ENCODE measurements around the gene MYO5A.

MYO5A gene

DNA sequence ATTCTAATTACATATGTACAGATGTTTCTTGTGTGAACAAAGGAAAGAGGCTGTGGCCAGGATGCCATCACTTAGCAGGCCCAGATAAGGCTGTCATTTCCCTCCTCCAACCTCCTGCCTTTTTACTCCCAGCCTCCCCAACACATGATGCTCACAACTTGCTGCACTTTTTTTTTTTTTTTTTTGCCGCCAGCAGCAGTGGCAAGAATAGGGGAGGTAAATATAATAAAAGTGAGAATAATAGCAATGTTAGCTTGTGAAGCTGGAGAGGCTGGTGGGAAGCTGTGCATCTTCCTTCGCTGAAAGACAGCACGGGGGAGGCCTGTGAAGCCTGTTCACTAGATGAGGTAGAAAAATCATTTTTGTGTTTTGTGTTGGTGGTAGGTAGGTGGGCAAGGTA lies 190.6 kb downstream of the MYO5A start:
- TF ChIP-seq, protein P1, sequence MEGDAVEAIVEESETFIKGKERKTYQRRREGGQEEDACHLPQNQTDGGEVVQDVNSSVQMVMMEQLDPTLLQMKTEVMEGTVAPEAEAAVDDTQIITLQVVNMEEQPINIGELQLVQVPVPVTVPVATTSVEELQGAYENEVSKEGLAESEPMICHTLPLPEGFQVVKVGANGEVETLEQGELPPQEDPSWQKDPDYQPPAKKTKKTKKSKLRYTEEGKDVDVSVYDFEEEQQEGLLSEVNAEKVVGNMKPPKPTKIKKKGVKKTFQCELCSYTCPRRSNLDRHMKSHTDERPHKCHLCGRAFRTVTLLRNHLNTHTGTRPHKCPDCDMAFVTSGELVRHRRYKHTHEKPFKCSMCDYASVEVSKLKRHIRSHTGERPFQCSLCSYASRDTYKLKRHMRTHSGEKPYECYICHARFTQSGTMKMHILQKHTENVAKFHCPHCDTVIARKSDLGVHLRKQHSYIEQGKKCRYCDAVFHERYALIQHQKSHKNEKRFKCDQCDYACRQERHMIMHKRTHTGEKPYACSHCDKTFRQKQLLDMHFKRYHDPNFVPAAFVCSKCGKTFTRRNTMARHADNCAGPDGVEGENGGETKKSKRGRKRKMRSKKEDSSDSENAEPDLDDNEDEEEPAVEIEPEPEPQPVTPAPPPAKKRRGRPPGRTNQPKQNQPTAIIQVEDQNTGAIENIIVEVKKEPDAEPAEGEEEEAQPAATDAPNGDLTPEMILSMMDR (IDR thresholded peaks at IDR 0.05; ENCODE audit: low read depth, low read length), result no peak
- no peak for DNase-seq (ENCODE audit: extremely low read depth, low read depth)

DNA sequence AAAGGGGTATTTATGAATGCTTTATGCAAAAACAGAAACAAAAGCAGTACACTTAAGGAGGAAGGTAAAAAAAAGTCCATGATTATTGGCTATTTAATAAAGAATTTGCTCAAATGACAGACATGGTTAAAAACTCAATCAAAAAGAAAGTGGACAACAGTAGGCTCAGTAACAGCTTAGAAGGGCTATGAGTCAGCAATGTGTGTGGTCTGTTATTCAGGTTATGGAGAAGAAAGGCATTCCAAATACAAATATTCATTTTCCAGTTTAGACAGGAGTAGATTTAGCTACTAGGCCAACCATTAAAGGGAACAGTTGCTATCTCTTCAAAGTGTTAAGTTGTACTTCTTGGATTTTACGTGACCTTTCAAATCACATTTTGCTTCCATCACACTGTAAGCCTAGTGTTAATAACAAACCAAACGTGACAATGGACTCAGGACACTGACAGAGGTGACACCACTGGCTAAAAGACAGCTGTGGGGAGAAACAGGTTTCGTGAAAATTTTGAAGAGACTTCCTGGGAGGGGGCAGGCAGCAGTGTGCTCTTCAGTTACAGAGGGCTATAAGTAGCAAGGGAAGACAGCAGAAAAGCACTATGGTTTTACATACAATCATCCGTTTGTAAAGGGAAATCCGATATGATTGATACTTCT lies 191.4 kb downstream of the MYO5A start:
- TF ChIP-seq, protein P1 (IDR thresholded peaks at IDR 0.05; ENCODE audit: low read depth, low read length), result no peak
- no peak for DNase-seq (ENCODE audit: extremely low read depth, low read depth)

DNA sequence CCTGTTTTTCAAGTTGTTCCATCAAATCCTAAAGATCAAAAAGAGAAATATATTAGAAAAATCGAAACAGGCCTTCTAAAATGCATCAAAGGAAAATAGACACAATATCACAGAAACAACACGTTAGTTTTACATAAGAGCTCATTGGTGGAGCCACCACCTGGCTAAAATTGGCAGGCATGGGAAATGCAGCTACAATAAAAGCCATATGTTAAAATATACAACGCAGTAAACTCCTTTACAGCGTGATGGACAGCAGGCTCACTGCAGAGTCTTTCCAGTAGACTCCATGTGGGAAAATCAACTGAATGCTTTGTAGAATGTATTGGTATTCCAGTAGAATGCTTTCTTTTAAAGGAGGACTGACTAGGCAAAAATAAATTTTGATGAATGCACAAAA lies 192.2 kb downstream of the MYO5A start:
- no peak for DNase-seq (ENCODE audit: extremely low read depth, low read depth)
- TF ChIP-seq, protein P1 (IDR thresholded peaks at IDR 0.05; ENCODE audit: low read depth, low read length), result no peak

GRCh38 chr15:52334491-52335160 lies 194.1 kb downstream of the MYO5A start:
- DNase-seq (ENCODE audit: extremely low read depth, low read depth), result no peak
- TF ChIP-seq, protein P1 (IDR thresholded peaks at IDR 0.05; ENCODE audit: low read depth, low read length), result no peak

DNA sequence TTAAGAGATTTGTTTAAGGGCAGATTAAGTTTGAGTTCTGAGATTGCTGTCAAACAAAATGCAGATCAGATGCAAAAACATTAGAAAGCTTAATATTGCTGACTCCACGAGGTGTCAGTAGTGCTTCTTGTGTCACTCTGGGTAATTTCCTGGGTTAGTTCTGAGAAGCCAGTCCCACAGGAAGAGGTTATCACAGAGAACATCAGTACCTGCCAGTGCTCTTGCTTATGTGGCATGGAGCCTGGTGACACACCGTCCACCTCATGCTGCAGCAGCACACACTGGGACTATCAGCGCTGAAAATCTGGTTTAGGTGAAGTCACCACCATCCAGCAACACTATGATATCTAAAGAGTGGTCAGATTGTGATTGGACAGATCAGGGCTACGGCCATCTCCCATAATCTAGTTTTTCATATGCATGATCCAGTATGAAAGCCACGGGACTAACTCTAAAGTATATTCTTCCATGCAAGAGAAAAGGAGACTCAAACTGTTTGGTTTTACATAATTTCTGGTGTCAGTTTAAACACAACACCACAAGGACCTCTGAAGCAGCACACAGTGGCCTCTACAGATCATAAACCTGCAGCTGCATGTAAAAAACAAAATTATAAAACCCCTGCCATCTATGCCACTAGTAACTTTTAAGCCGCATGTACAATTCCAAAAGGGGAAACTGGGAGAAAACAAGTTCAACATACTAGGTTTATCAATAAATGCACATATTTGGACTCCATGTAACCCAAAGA lies 197.0 kb downstream of the MYO5A start:
- TF ChIP-seq, protein P1 (IDR thresholded peaks at IDR 0.05; ENCODE audit: low read depth, low read length), result peak; percentile 53
- no peak for DNase-seq (ENCODE audit: extremely low read depth, low read depth)

DNA sequence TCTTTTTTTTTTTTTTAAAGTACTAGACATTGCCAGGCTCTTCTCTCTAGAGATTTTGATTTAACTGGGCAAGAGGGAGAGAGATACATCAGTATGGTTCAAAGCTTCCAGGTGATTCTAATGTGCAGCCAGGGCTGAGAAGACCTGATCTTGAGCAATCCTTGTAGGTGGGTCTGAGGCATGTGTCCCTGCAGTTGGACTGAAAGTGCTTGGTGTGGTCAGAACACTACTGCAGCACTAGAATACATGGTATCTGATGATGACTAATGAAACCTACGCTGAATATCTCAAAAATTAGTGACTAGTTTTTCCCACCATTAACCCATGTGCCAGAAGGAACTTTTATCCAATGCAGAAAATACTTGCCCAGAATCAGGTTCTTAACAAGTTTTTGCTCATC lies 198.7 kb downstream of the MYO5A start:
- no peak for DNase-seq (ENCODE audit: extremely low read depth, low read depth)
- TF ChIP-seq, protein P1 (IDR thresholded peaks at IDR 0.05; ENCODE audit: low read depth, low read length), result no peak

DNA sequence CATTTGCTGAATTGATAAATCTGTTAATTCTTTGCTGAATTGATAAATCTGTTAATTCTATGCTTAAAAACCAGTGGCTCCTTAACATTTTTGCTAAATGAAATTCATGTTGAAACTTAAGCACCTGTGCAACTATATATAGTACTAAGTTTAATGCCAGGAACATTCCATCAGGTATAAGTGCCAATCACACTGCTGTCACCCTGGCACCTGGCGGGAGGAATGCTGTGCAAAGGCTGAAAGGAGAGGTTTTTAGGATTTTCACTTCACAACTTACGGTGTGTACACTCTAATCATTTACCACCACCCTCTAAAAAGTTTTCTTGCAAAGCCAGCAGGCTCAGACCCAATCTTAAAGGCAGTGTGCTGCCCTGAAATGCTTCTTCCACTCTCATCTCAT lies 199.5 kb downstream of the MYO5A start:
- DNase-seq (ENCODE audit: extremely low read depth, low read depth), result no peak
- TF ChIP-seq, protein P1 (IDR thresholded peaks at IDR 0.05; ENCODE audit: low read depth, low read length), result no peak
